Activated naive CD4-positive, alpha-beta T cell treated with anti-CD3 and anti-CD28 coated beads for 36 hours (primary cell): Measurements from ENCODE around the gene GSC2. TPM values are rescaled to one million over a fixed set of nuclear protein-coding genes. Genes with fewer than 3 reads are reported as not detected.
A peak's percentile ranks its signal among the peaks of the same experiment; 100 is the strongest.
"Not testable (repeated sequence)": the region's sequence is repeated elsewhere in the genome, so short reads cannot be mapped to it uniquely, and the experiment has no call there.

Experiments
- CTCF ChIA-PET: fragments of 350-600 bp; sonication (Branson Sonifier 250); formaldehyde crosslinking; loops from one replicate; lab custom pipeline; 2021; ENCODE audit warnings: antibody characterized with exemption; lab: Charles Lee
- DNase-seq: peaks from one replicate; pipeline ENCODE4 v3.0.0-alpha.2; 2020
- H3K27ac Mint-ChIP-seq: one replicate; pipeline ENCODE4 v1.8.0; 2021; ENCODE audit warnings: mild to moderate bottlenecking, mixed read lengths
- H3K27me3 Mint-ChIP-seq: one replicate; pipeline ENCODE4 v1.8.0; 2021; ENCODE audit warnings: low read depth, mixed read lengths
- H3K36me3 Mint-ChIP-seq: one replicate; pipeline ENCODE4 v1.8.0; 2021; ENCODE audit warnings: low read depth, mixed read lengths
- H3K4me1 Mint-ChIP-seq: one replicate; pipeline ENCODE4 v1.8.0; 2021; ENCODE audit warnings: low read depth, mixed read lengths
- H3K4me3 Mint-ChIP-seq: one replicate; pipeline ENCODE4 v1.8.0; 2021; ENCODE audit warnings: mild to moderate bottlenecking, moderate library complexity, mixed read lengths
- H3K9me3 Mint-ChIP-seq: one replicate; pipeline ENCODE4 v1.8.0; 2021; ENCODE audit warnings: mixed read lengths
- intact Hi-C: fragments of 100-400 bp; cut with micrococcal nuclease; formaldehyde crosslinking; loops from one replicate; pipeline ENCODE4 v1.15.1; 2023
- total RNA-seq, 2 experiments: library from RNA; stranded (reverse); gene quantifications; one replicate each; pipeline ENCODE4 v1.2.3, GENCODE V29; 2021

The GSC2 gene
- total RNA-seq, 2 experiments from 2014 or later, result not detected

- no peak overlapping the region for H3K4me3 Mint-ChIP-seq
- intact Hi-C loops, result no loop called here
- CTCF ChIA-PET, result no interaction called here
These were observed 16.3 kb upstream of the GSC2 start for GRCh38 chr22:19166421-19166820.

DNA sequence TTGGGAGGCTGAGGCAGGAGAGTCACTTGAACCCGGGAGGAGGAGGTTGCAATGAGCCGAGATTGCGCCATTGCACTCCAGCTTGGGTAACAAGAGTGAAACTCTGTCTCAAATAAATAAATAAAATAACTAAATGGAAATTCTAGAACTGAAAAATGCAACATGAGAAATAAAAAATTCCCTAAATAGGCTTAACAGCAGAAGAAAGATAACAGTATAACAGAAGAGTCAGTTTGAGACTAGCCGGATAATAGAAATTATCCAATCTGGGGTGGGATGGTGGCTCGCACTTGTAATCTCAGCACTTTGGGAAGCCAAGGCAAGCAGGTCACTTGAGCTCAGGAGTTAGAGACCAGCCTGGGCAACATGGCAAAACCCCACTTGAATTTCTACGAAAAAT is 14.3 kb upstream of the GSC2 start:
- peaks cover under 1% of the 10 kb centered on the region for H3K4me1 Mint-ChIP-seq
- CTCF ChIA-PET, result no interaction called here
- peaks cover 34% of the 10 kb centered on the region for H3K27me3 Mint-ChIP-seq
- no peaks in the 10 kb centered on the region for H3K36me3 Mint-ChIP-seq
- no peak overlapping the region for H3K27ac Mint-ChIP-seq
- no peak for DNase-seq
- no peaks in the 10 kb centered on the region for H3K9me3 Mint-ChIP-seq
- no peak overlapping the region for H3K4me3 Mint-ChIP-seq
- intact Hi-C loops, result no loop called here

More at GRCh38 chr22:19166421-19166820, 16.3 kb upstream of the GSC2 start:
- Mint-ChIP-seq H3K9me3 (no peaks in the 10 kb centered on the region), H3K27ac (no peak overlapping the region), H3K4me1 (peaks cover 11% of the 10 kb centered on the region), H3K27me3 (peaks cover 40% of the 10 kb centered on the region), H3K36me3 (peaks cover 1% of the 10 kb centered on the region)
- no peak for DNase-seq

- H3K4me3 Mint-ChIP-seq, H3K27ac Mint-ChIP-seq, CTCF ChIA-PET, H3K36me3 Mint-ChIP-seq, intact Hi-C loops, DNase-seq, H3K4me1 Mint-ChIP-seq, H3K9me3 Mint-ChIP-seq: not testable (repeated sequence)
- H3K27me3 Mint-ChIP-seq, result peaks cover 17% of the 10 kb centered on the region
These were observed 8.6 kb upstream of the GSC2 start for GRCh38 chr22:19158649-19159048.

GRCh38 chr22:19156109-19156508 is 6.0 kb upstream of the GSC2 start:
- H3K36me3 Mint-ChIP-seq, DNase-seq, CTCF ChIA-PET, H3K4me3 Mint-ChIP-seq, H3K9me3 Mint-ChIP-seq, H3K4me1 Mint-ChIP-seq, H3K27ac Mint-ChIP-seq, intact Hi-C loops: not testable (repeated sequence)
- H3K27me3 Mint-ChIP-seq, result peaks cover 35% of the 10 kb centered on the region

DNA sequence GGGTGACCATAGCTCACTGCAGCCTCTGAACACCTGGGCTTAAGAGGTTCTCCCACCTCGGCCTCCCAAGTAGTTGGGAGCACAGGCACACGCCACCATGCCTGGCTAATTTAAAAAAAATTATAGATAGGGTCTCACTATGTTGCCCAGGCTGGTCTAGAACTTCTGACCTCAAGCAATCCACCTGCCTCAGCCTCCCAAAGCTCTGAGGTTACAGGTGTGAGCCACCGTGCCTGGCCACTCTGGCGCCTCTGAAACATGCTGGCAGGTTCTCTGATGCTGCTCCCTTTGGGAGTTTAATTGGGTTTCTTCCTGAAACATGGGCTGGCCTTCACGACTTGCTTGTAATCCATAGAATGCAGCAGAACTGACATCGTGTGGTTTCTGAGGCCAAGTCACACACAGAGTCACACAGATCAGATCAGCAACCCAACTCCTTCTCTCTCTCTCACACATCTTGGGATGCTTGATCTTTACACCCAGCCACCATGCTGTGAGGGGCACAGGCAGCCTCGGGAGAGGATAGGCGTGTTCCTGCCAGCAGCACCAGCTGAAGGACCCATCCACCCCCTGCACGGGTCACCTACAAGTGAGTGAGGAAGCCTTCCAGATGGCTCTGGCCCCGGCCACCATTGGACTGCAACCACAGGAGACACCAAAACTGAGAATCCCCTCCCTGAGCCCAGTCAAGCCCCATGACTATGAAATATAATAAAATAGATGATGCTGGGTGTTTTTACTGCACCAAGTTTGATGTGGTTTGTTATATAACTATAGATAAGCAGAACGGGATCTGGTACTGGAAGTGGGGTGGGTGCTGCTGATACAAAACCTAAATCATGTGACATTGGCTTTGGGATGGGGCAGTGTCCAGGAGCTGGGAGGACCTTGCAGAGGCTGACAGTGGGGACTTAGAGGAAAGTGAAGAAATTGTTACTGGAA is 3.1 kb upstream of the GSC2 start:
- H3K4me1 Mint-ChIP-seq, result peaks cover 9% of the 10 kb centered on the region
- H3K27ac Mint-ChIP-seq, result no peak overlapping the region
- intact Hi-C loops, result no loop called here
- H3K4me3 Mint-ChIP-seq, result no peak overlapping the region
- H3K27me3 Mint-ChIP-seq, result peaks cover 44% of the 10 kb centered on the region
- CTCF ChIA-PET, result interaction anchor here (1.3 kb wide), 1 partner anchor 9 kb away, joined by 3 read pairs; the partner anchor contains the start of gene ESS2
- peaks cover 6% of the 10 kb centered on the region for H3K36me3 Mint-ChIP-seq
- no peaks in the 10 kb centered on the region for H3K9me3 Mint-ChIP-seq
- DNase-seq, result no peak

DNA sequence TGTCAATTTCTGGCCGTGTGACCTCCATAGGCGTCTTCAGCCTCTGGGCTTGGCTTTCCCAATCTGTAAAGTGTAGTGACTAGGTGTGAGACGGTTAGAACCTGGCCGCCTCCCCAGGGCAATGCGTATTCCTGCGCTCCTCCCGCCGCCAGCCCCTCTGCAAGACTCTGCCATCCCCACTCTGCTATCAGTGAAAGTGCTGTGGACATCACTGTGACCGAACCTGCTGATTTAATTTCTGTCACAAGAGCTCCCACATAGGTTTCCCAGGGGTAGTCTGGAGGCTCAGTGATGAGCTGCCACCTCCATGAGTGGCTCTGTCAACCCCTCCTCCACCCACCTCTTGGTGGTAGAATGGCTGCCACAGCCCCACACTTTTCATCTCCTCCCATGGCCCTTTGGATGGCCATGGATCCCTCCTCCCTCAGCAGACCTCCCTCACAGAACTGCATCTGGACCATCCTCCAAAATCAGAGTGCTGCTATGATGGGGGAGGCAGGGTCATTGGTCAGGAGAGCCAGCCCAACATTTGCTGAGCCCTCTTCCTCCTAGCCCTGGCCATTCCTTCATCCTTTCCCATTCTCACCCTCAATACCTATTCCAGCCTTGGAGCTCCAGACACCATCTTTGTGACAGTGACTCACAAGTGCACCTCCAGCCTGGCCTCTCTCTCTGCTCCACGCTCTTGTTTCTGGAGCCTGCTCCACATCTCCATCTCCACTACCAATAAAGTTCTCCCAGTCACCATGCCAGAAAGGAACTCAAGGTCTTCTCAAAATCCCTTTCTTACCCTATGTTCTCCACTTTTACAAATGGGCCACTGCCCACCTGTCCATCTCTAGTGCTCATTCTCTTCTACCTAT is 1.5 kb upstream of the GSC2 start:
- peaks cover 6% of the 10 kb centered on the region for H3K36me3 Mint-ChIP-seq
- no peaks in the 10 kb centered on the region for H3K9me3 Mint-ChIP-seq
- H3K4me1 Mint-ChIP-seq, result peaks cover 9% of the 10 kb centered on the region
- H3K27me3 Mint-ChIP-seq, result peaks cover 53% of the 10 kb centered on the region
- CTCF ChIA-PET, result no interaction called here
- H3K4me3 Mint-ChIP-seq, result peak overlapping the region; percentile 63
- DNase-seq, result no peak
- H3K27ac Mint-ChIP-seq, result no peak overlapping the region
- intact Hi-C loops, result no loop called here

- Mint-ChIP-seq H3K36me3 (peaks cover 6% of the 10 kb centered on the region), H3K9me3 (no peaks in the 10 kb centered on the region), H3K4me3 (peak overlapping the region; percentile 63), H3K4me1 (peaks cover 9% of the 10 kb centered on the region), H3K27ac (no peak overlapping the region), H3K27me3 (peaks cover 48% of the 10 kb centered on the region)
- no peak for DNase-seq
- intact Hi-C loops, result no loop called here
- CTCF ChIA-PET, result no interaction called here
These were observed 613 bp upstream of the GSC2 start for GRCh38 chr22:19150482-19151328.

GRCh38 chr22:19149047-19149883 is 827 bp downstream of the GSC2 start:
- CTCF ChIA-PET, result no interaction called here
- intact Hi-C loops, result no loop called here
- peak; percentile 42 for DNase-seq
- peaks cover 43% of the 10 kb centered on the region for H3K27me3 Mint-ChIP-seq
- peaks cover 7% of the 10 kb centered on the region for H3K36me3 Mint-ChIP-seq
- peaks cover 11% of the 10 kb centered on the region for H3K4me1 Mint-ChIP-seq
- H3K27ac Mint-ChIP-seq, result no peak overlapping the region
- H3K4me3 Mint-ChIP-seq, result peak overlapping the region; percentile 52
- H3K9me3 Mint-ChIP-seq, result no peaks in the 10 kb centered on the region

- H3K36me3 Mint-ChIP-seq, result peaks cover 7% of the 10 kb centered on the region
- H3K9me3 Mint-ChIP-seq, result no peaks in the 10 kb centered on the region
- intact Hi-C loops, result no loop called here
- peaks cover 17% of the 10 kb centered on the region for H3K4me1 Mint-ChIP-seq
- H3K27me3 Mint-ChIP-seq, result peaks cover 38% of the 10 kb centered on the region
- no peak for DNase-seq
- H3K27ac Mint-ChIP-seq, result no peak overlapping the region
- CTCF ChIA-PET, result no interaction called here
- no peak overlapping the region for H3K4me3 Mint-ChIP-seq
These were observed 1.6 kb downstream of the GSC2 start for GRCh38 chr22:19148417-19149046.

DNA sequence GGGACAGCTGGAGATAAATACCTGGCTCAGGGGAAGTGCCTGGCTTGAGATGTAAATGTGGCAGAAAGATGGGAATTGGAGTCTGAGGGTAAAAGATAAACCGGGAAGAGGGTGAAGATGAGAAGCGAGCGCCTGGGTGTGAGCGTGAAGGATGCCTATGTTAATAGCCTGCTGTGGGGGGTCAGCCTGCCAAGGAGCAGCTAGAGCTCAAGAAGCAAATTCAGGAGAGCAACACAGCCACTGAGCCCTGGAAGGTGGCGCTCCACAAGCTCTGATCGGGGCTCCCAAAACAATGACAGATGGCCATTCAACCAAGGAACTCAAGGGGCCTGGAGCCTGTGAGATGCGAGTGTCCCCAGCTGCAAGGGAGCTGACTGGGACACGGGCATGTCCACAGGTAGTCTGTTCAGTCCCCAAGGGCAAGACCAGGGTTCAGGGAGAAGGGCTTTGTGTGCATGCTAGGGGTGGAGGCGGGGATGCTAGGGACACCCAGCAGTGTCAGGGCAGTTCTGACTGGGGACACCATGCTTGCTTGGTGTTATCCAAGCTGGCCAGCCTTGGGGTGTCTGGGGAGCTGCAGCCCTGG is 2.8 kb downstream of the GSC2 start:
- peaks cover 7% of the 10 kb centered on the region for H3K36me3 Mint-ChIP-seq
- DNase-seq, result no peak
- H3K27ac Mint-ChIP-seq, result no peak overlapping the region
- peaks cover 31% of the 10 kb centered on the region for H3K27me3 Mint-ChIP-seq
- no peaks in the 10 kb centered on the region for H3K9me3 Mint-ChIP-seq
- CTCF ChIA-PET, result interaction anchor here (0.5 to 0.6 kb wide), 2 partner anchors 71 to 361 kb away, joined by 3 to 5 read pairs; no protein-coding TSS in a partner anchor
- H3K4me1 Mint-ChIP-seq, result peaks cover 25% of the 10 kb centered on the region
- H3K4me3 Mint-ChIP-seq, result no peak overlapping the region
- intact Hi-C loops, result no loop called here
